ENCODE results near the gene UNC45A. TPM values are rescaled to one million over a fixed set of nuclear protein-coding genes. Genes with fewer than 3 reads are reported as not detected.
A peak's percentile ranks its signal among the peaks of the same experiment; 100 is the strongest.

The UNC45A gene
- total and polyA plus RNA-seq, 2 of the 13 experiments (the other 11 are each of a cell fraction or from before 2014, with no cell fraction given) = 33.8 to 39.7 TPM

GRCh38 chr15:90931828-90932659, 3.0 kb upstream of the UNC45A start, which contains the start of gene HDDC3 (continued):
- TF ChIP-seq, protein P1, sequence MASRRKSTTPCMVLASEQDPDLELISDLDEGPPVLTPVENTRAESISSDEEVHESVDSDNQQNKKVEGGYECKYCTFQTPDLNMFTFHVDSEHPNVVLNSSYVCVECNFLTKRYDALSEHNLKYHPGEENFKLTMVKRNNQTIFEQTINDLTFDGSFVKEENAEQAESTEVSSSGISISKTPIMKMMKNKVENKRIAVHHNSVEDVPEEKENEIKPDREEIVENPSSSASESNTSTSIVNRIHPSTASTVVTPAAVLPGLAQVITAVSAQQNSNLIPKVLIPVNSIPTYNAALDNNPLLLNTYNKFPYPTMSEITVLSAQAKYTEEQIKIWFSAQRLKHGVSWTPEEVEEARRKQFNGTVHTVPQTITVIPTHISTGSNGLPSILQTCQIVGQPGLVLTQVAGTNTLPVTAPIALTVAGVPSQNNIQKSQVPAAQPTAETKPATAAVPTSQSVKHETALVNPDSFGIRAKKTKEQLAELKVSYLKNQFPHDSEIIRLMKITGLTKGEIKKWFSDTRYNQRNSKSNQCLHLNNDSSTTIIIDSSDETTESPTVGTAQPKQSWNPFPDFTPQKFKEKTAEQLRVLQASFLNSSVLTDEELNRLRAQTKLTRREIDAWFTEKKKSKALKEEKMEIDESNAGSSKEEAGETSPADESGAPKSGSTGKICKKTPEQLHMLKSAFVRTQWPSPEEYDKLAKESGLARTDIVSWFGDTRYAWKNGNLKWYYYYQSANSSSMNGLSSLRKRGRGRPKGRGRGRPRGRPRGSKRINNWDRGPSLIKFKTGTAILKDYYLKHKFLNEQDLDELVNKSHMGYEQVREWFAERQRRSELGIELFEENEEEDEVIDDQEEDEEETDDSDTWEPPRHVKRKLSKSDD (CRISPR knock-in tag; IDR thresholded peaks at IDR 0.05; ENCODE audit: low read depth) = 0 out of 2 replicates have a peak, but pooled peaks have one; percentile 44
- TF ChIP-seq ZNF549 (CRISPR knock-in tag; IDR thresholded peaks at IDR 0.05) (no peak), ZBTB40 (IDR thresholded peaks at IDR 0.05) (no peak), ZBTB40 (CRISPR knock-in tag; IDR thresholded peaks at IDR 0.05) (peak; percentile 80; the same call in 1 of the 2 replicates), ZNF530 (CRISPR knock-in tag; IDR thresholded peaks at IDR 0.05; ENCODE audit: low read depth) (no peak; the same call in 1 of the 2 replicates), ZNF746 (CRISPR knock-in tag; IDR thresholded peaks at IDR 0.05) (no peak), ZNF446 (CRISPR knock-in tag; IDR thresholded peaks at IDR 0.05) (peak; percentile 45; the same call in 1 of the 2 replicates), KMT2B (CRISPR knock-in tag; IDR thresholded peaks at IDR 0.05) (peak; percentile 22; the same call in 1 of the 2 replicates), AGO1 (IDR thresholded peaks at IDR 0.05; ENCODE audit: low read depth, low read length, poor library complexity, severe bottlenecking) (no peak), SYNCRIP (IDR thresholded peaks at IDR 0.05; ENCODE audit: insufficient read depth, low read depth, low read length) (no peak)

Measured in HepG2 (cell line).